ENCODE measurements around the gene CDH4.

Gene CDH4

DNA sequence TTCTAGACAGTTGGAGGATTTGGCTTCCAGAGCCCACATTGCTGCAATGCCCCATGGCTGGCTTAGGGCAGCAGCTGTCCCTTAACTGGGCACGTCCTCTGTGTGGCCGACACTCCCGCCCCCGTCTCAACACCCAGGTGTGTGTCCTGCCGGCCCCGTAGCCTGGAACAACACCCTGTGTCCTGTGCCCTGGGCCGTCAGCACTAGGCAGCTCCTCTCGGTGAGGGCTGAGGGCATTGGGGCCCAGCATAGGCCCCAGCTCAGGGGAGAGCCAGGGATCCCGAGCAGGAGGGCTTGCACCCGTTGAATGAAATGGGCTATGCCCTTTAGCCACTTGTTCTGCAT, 121.0 kb downstream of the CDH4 start:
- no peak overlapping the region for H3K4me3 ChIP-seq (ENCODE audit: low read depth, low read length)
- TF ChIP-seq, protein P1, sequence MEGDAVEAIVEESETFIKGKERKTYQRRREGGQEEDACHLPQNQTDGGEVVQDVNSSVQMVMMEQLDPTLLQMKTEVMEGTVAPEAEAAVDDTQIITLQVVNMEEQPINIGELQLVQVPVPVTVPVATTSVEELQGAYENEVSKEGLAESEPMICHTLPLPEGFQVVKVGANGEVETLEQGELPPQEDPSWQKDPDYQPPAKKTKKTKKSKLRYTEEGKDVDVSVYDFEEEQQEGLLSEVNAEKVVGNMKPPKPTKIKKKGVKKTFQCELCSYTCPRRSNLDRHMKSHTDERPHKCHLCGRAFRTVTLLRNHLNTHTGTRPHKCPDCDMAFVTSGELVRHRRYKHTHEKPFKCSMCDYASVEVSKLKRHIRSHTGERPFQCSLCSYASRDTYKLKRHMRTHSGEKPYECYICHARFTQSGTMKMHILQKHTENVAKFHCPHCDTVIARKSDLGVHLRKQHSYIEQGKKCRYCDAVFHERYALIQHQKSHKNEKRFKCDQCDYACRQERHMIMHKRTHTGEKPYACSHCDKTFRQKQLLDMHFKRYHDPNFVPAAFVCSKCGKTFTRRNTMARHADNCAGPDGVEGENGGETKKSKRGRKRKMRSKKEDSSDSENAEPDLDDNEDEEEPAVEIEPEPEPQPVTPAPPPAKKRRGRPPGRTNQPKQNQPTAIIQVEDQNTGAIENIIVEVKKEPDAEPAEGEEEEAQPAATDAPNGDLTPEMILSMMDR (IDR thresholded peaks at IDR 0.05; ENCODE audit: low read depth, low read length): no peak

DNA sequence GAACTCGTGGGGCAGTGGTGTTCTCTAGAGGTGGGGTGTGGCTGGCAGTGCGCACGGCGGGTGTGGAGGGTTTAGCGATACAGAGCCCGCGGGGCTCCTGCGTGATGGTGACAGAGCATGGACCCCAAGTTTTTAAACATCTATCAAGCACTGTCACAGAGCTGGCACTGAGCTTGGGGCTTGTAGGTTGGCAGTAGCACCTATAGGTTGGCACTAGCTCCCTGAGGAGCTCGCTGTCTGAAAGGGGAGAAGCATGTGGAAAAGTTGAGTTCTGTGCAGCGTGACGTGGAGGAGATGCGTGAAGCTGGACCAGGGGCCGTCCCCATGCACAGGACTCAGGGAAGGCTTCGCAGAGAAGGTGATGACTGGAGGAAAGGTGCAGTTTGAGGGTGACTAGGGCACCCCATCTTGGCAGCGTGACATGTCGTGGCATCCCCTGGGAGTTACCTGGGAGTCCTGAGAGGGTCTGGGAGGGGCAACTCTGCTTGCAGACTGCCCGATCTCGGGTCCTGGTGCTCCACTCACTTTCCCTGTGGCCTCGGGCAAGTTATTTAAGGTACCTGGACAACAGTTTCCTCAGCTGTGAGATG, 122.0 kb downstream of the CDH4 start:
- no peak overlapping the region for H3K4me3 ChIP-seq (ENCODE audit: low read depth, low read length)
- TF ChIP-seq, protein P1 (IDR thresholded peaks at IDR 0.05; ENCODE audit: low read depth, low read length): no peak

DNA sequence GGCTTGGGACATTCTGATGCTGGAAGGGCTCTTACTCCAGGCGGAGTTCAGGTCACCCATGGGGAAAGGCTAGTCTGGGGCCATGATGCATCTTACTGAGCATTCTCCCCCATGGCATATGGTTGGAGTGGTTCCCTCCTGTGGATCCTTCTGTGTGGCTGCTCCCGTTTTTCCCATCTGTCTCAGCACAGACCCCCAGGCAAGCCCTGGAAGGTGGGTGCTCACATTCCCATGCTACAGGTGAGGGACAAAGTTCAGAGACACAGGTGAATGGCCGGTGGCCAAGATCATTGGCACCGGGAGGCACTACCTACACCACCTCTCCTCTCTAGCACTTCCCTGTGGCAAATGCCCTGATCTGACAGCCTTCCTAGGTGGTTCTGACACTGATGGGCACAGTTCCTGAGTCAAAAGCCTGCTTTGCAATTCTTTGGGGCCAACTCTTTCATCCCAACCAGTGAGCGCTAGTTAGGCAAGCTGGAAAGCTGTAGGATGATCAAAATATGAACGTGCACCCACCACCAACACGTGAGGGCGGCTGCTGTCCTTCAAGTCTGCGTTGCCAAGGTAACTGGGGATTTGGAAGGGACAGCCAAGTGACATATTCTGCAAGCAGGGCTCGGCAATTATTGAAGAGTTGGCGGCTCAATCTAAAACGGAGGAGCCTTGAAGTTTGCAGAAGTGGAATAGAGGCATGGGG, 124.6 kb downstream of the CDH4 start:
- TF ChIP-seq, protein P1 (IDR thresholded peaks at IDR 0.05; ENCODE audit: low read depth, low read length): no peak
- H3K4me3 ChIP-seq (ENCODE audit: low read depth, low read length): no peak overlapping the region

DNA sequence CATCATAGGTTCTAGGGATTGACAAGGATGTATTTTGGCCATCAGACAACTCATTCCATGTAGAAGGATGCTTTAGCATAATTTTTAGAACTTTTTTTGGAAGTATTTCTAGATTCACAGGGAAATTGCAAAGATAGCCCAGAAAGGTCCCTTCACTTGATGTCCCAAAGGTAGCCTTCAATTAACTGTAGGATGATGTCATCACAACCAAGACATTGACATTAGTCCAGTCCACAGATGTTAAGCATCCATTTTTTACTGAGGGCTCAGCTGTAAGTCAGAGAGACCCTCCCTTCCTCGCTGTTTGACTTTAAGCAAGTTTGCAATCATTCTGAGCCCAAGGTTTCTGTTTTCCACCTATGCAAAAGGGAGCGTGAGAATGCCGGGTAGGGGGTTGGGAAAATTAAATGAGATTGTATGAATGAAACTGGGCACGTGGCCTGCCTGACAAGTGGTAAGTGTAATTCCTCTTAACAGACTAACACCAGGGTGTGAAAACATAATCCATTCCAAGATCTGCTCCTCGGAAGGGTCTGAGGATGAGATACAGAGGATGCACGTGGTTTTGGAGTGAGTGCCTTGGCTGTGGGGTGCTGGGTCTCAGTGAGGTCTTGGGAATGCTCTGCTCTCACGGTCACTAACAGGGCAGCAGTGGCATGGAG, 126.8 kb downstream of the CDH4 start:
- TF ChIP-seq, protein P1 (IDR thresholded peaks at IDR 0.05; ENCODE audit: low read depth, low read length): no peak
- H3K4me3 ChIP-seq (ENCODE audit: low read depth, low read length): no peak overlapping the region

DNA sequence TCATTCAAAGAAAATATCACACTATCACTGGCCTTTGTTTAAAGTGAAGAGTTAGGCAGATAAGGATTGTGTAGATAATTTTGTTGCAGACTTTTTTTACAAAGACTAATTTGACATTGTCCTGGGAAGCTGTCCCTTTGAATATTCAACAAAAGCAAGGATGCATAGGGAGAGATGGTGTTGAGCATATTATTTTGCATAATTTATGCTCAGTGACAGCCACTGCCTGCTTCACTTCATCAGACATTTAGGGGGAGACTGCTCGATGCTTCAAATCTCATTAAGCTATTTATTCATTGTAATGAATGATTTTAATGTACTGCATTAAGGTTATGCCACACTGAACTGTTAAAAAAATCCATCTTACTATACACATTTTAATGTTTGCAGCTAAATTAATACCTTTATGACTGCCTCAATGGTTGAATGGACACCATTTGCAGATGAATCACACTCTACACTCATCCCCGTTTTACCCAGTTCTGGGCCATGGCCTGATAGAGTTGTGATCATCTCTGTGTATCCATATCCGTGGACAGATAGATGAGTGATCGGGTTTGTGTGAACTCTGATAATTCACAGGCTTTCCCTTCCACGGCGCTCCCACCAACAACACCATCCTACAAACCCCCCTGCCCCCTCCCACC, 128.0 kb downstream of the CDH4 start:
- TF ChIP-seq, protein P1 (IDR thresholded peaks at IDR 0.05; ENCODE audit: low read depth, low read length): no peak
- no peak overlapping the region for H3K4me3 ChIP-seq (ENCODE audit: low read depth, low read length)

DNA sequence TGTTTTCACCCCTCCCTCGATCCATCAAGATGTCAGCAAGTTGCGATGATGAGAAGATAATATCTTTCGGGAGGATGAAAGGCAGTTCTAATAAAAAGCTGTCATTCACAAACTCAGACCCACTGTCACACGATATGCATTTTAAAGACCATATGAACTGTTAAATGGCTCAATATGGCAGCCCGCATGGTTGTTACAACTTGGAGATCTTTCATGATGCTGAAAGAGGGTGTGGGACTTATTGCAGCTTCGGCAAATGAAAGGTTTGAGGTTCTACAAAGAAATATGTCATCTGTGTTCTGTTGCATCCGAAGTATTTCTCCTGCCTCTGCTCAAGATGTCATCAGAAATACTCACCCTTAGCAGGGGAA, 128.5 kb downstream of the CDH4 start:
- TF ChIP-seq, protein P1 (IDR thresholded peaks at IDR 0.05; ENCODE audit: low read depth, low read length): no peak
- H3K4me3 ChIP-seq (ENCODE audit: low read depth, low read length): no peak overlapping the region

DNA sequence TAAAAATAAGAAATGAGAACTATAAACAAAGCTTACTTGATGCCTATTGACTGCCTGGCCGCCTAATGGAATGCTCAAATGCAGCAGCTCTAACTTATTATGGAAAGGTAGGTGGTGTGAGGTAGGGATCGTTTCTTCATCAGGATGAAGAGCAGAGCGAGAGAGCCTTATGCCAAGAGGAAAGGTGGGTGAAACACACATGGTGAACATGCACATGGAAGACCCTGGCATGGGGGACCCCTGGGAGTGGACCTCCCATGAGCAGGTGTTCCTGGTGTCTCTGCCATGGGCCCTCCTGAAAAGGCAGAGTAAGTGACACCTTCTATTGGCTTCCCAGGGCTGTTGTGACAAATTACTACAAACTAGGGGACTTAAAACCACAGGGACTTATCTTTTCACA, 130.1 kb downstream of the CDH4 start:
- H3K4me3 ChIP-seq (ENCODE audit: low read depth, low read length): no peak overlapping the region
- TF ChIP-seq, protein P1 (IDR thresholded peaks at IDR 0.05; ENCODE audit: low read depth, low read length): no peak
